Measurements from ENCODE around the gene HORMAD2.

The HORMAD2 gene

GRCh38 chr22:30121960-30122359, 41.7 kb downstream of the HORMAD2 start:
- Histone ChIP-seq H3K4ac (ENCODE audit: low read depth, low read length) (no peak overlapping the region), H2AFZ (ENCODE audit: insufficient read depth, low read length, poor library complexity) (no peak overlapping the region), H3K4me2 (ENCODE audit: low read length) (no peak overlapping the region), H3K9ac (ENCODE audit: low read length) (no peak overlapping the region), H2AK5ac (ENCODE audit: low read length) (no peak overlapping the region), H3K9me3 (ENCODE audit: insufficient read depth, low read depth, low read length) (no peaks in the 10 kb centered on the region), H3K23ac (ENCODE audit: low read length) (no peak overlapping the region), H2BK120ac (ENCODE audit: insufficient read depth, low read length, poor library complexity) (no peak overlapping the region), H3K4me3 (ENCODE audit: low read depth, low read length) (no peak overlapping the region), H2BK12ac (ENCODE audit: low read length) (no peak overlapping the region), H3K79me1 (ENCODE audit: low read length) (no peaks in the 10 kb centered on the region), H3K18ac (ENCODE audit: low read length) (no peak overlapping the region), H2BK5ac (ENCODE audit: low read depth, low read length, poor library complexity) (no peak overlapping the region), H3K27ac (ENCODE audit: low read depth, low read length) (no peak overlapping the region), H3K36me3 (ENCODE audit: control insufficient read depth in 1 of 2, insufficient read depth in 2 of 2, low read length in 2 of 2) (no peaks in the 10 kb centered on the region), H3K4me1 (ENCODE audit: control insufficient read depth in 1 of 2, insufficient read depth in 2 of 2, low read length in 2 of 2) (no peaks in the 10 kb centered on the region), H4K12ac (ENCODE audit: low read depth, low read length) (no peak overlapping the region), H3K14ac (ENCODE audit: low read length) (no peak overlapping the region), H4K91ac (ENCODE audit: low read depth, low read length) (no peak overlapping the region), H3K27me3 (ENCODE audit: insufficient read depth, low read length) (no peaks in the 10 kb centered on the region), H4K8ac (ENCODE audit: low read depth, low read length) (no peak overlapping the region), H3K79me2 (ENCODE audit: control insufficient read depth, insufficient read depth, low read length, poor library complexity) (no peaks in the 10 kb centered on the region)
- no peak for DNase-seq
- WGBS (ENCODE audit: extremely low coverage, insufficient coverage, insufficient read length) = no CpG with 5 or more reads among the region's 6 CpGs

DNA sequence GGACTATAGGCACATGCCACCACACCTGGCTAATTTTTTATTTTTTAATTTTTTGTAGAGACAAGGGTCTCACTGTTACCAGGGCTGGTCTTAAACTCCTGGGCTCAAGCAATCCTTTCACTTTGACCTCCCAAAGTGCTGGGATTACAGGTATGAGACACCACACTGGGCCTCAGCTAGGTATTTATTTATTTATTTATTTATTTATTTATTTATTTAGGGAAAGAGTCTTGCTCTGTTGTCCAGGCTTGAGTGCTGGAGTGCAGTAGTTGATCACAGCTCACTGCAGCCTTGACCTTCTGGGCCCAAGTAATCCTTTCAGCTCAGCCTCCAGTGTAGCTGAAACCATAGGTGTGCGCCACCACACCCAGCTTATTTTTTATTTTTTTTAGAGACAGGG, 43.2 kb downstream of the HORMAD2 start:
- Histone ChIP-seq H3K79me1 (ENCODE audit: low read length) (no peaks in the 10 kb centered on the region), H3K4me3 (ENCODE audit: low read depth, low read length) (no peak overlapping the region), H3K36me3 (ENCODE audit: control insufficient read depth in 1 of 2, insufficient read depth in 2 of 2, low read length in 2 of 2) (no peaks in the 10 kb centered on the region), H3K18ac (ENCODE audit: low read length) (no peak overlapping the region), H2BK12ac (ENCODE audit: low read length) (no peak overlapping the region), H4K8ac (ENCODE audit: low read depth, low read length) (no peak overlapping the region), H3K27me3 (ENCODE audit: insufficient read depth, low read length) (no peaks in the 10 kb centered on the region), H3K79me2 (ENCODE audit: control insufficient read depth, insufficient read depth, low read length, poor library complexity) (no peaks in the 10 kb centered on the region), H4K12ac (ENCODE audit: low read depth, low read length) (no peak overlapping the region), H2BK5ac (ENCODE audit: low read depth, low read length, poor library complexity) (no peak overlapping the region), H3K9ac (ENCODE audit: low read length) (no peak overlapping the region), H3K14ac (ENCODE audit: low read length) (no peak overlapping the region), H3K23ac (ENCODE audit: low read length) (no peak overlapping the region), H2AK5ac (ENCODE audit: low read length) (no peak overlapping the region), H3K9me3 (ENCODE audit: insufficient read depth, low read depth, low read length) (no peaks in the 10 kb centered on the region), H4K91ac (ENCODE audit: low read depth, low read length) (no peak overlapping the region), H3K4ac (ENCODE audit: low read depth, low read length) (no peak overlapping the region), H2BK120ac (ENCODE audit: insufficient read depth, low read length, poor library complexity) (no peak overlapping the region), H3K4me2 (ENCODE audit: low read length) (no peak overlapping the region), H3K27ac (ENCODE audit: low read depth, low read length) (no peak overlapping the region), H3K4me1 (ENCODE audit: control insufficient read depth in 1 of 2, insufficient read depth in 2 of 2, low read length in 2 of 2) (no peaks in the 10 kb centered on the region), H2AFZ (ENCODE audit: insufficient read depth, low read length, poor library complexity) (no peak overlapping the region)
- no CpG with 5 or more reads among the region's 1 CpG for WGBS (ENCODE audit: extremely low coverage, insufficient coverage, insufficient read length)
- no peak for DNase-seq

DNA sequence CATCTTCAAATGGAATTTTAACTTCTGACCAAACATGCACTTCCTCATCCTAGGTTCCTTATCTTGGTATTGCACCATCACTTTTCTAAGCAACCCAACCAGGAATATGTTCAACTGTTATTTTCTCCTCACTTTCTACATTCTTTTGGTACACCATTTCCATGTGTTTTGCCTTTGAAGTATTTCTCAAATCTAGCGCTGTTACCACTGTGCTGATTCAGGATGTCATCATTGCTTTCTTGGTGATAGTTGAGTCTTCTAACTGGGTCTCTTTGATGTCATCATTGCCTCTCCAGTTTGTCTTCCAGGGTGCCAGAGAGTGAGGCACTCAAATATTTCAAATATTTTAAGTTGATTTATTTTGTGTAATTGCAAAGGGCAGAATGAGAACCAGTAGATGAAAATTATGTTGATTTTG, 47.5 kb downstream of the HORMAD2 start:
- Histone ChIP-seq H2AK5ac (ENCODE audit: low read length) (no peak overlapping the region), H3K79me1 (ENCODE audit: low read length) (no peaks in the 10 kb centered on the region), H3K36me3 (ENCODE audit: control insufficient read depth in 1 of 2, insufficient read depth in 2 of 2, low read length in 2 of 2) (no peaks in the 10 kb centered on the region), H3K79me2 (ENCODE audit: control insufficient read depth, insufficient read depth, low read length, poor library complexity) (no peaks in the 10 kb centered on the region), H3K4me3 (ENCODE audit: low read depth, low read length) (no peak overlapping the region), H4K12ac (ENCODE audit: low read depth, low read length) (no peak overlapping the region), H3K27ac (ENCODE audit: low read depth, low read length) (no peak overlapping the region), H3K4me1 (ENCODE audit: control insufficient read depth in 1 of 2, insufficient read depth in 2 of 2, low read length in 2 of 2) (no peaks in the 10 kb centered on the region), H4K91ac (ENCODE audit: low read depth, low read length) (no peak overlapping the region), H2BK120ac (ENCODE audit: insufficient read depth, low read length, poor library complexity) (no peak overlapping the region), H4K8ac (ENCODE audit: low read depth, low read length) (no peak overlapping the region), H2AFZ (ENCODE audit: insufficient read depth, low read length, poor library complexity) (no peak overlapping the region), H3K9ac (ENCODE audit: low read length) (no peak overlapping the region), H3K27me3 (ENCODE audit: insufficient read depth, low read length) (no peaks in the 10 kb centered on the region), H3K23ac (ENCODE audit: low read length) (no peak overlapping the region), H3K9me3 (ENCODE audit: insufficient read depth, low read depth, low read length) (no peaks in the 10 kb centered on the region), H2BK12ac (ENCODE audit: low read length) (no peak overlapping the region), H2BK5ac (ENCODE audit: low read depth, low read length, poor library complexity) (no peak overlapping the region), H3K18ac (ENCODE audit: low read length) (no peak overlapping the region), H3K14ac (ENCODE audit: low read length) (no peak overlapping the region), H3K4ac (ENCODE audit: low read depth, low read length) (no peak overlapping the region), H3K4me2 (ENCODE audit: low read length) (no peak overlapping the region)
- no CpG with 5 or more reads among the region's 1 CpG for WGBS (ENCODE audit: extremely low coverage, insufficient coverage, insufficient read length)
- peak in 1 of 2 donors; percentile 64 for DNase-seq

DNA sequence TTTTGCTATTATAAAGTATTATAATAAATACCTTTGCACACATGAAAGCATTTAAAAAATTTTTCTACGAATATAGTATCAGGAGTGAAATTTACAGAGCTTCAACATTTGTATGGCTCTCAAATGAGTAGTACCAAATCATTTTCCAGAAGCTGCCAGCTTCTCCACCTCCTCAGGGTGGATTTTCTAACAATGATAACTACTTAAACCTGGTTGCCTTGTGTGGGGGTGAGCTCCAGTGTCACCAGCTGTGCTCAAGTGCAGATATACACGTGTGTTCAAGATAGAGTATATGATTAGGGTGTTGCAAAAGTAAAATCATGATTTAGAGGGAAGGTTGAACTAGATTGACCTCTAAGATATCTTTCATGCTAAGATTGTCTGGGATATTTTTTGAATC, 48.2 kb downstream of the HORMAD2 start:
- no peak overlapping the region for H3K18ac ChIP-seq (ENCODE audit: low read length)
- H3K27ac ChIP-seq (ENCODE audit: low read depth, low read length) = no peak overlapping the region
- H3K14ac ChIP-seq (ENCODE audit: low read length) = no peak overlapping the region
- WGBS (ENCODE audit: extremely low coverage, insufficient coverage, insufficient read length) = no CpG with 5 or more reads among the region's 2 CpGs
- H2AK5ac ChIP-seq (ENCODE audit: low read length) = no peak overlapping the region
- H3K4me1 ChIP-seq (ENCODE audit: control insufficient read depth in 1 of 2, insufficient read depth in 2 of 2, low read length in 2 of 2) = no peaks in the 10 kb centered on the region
- H3K79me2 ChIP-seq (ENCODE audit: control insufficient read depth, insufficient read depth, low read length, poor library complexity) = no peaks in the 10 kb centered on the region
- no peak overlapping the region for H3K23ac ChIP-seq (ENCODE audit: low read length)
- no peak overlapping the region for H2AFZ ChIP-seq (ENCODE audit: insufficient read depth, low read length, poor library complexity)
- no peak overlapping the region for H2BK120ac ChIP-seq (ENCODE audit: insufficient read depth, low read length, poor library complexity)
- H3K9ac ChIP-seq (ENCODE audit: low read length) = no peak overlapping the region
- H3K36me3 ChIP-seq (ENCODE audit: control insufficient read depth in 1 of 2, insufficient read depth in 2 of 2, low read length in 2 of 2) = no peaks in the 10 kb centered on the region
- no peaks in the 10 kb centered on the region for H3K79me1 ChIP-seq (ENCODE audit: low read length)
- H2BK5ac ChIP-seq (ENCODE audit: low read depth, low read length, poor library complexity) = no peak overlapping the region
- no peak overlapping the region for H2BK12ac ChIP-seq (ENCODE audit: low read length)
- H3K27me3 ChIP-seq (ENCODE audit: insufficient read depth, low read length) = no peaks in the 10 kb centered on the region
- H4K12ac ChIP-seq (ENCODE audit: low read depth, low read length) = no peak overlapping the region
- H3K9me3 ChIP-seq (ENCODE audit: insufficient read depth, low read depth, low read length) = no peaks in the 10 kb centered on the region
- no peak overlapping the region for H4K8ac ChIP-seq (ENCODE audit: low read depth, low read length)
- no peak overlapping the region for H3K4ac ChIP-seq (ENCODE audit: low read depth, low read length)
- H3K4me2 ChIP-seq (ENCODE audit: low read length) = no peak overlapping the region
- no peak overlapping the region for H4K91ac ChIP-seq (ENCODE audit: low read depth, low read length)
- no peak overlapping the region for H3K4me3 ChIP-seq (ENCODE audit: low read depth, low read length)
- no peak for DNase-seq

Data from trophoblast cell (in vitro differentiated cells and primary cell).